ENCODE measurements around the gene ACADM. TPM values are rescaled to one million over a fixed set of nuclear protein-coding genes. Genes with fewer than 3 reads are reported as not detected.

ACADM gene
- polyA plus RNA-seq, 1 experiment: 17.0 TPM

- no peaks in the 10 kb centered on the region for H3K27me3 ChIP-seq (ENCODE audit: control insufficient read depth, insufficient read depth, low read length)
- ChIA-PET CTCF (no interaction called here), POLR2A (interaction anchor here (0.5 kb wide), 1 partner anchor 214 kb away, joined by 7 read pairs; no protein-coding TSS in a partner anchor)
- TF ChIP-seq CTCF (IDR thresholded peaks at IDR 0.05; ENCODE audit: insufficient read depth, low read depth, low read length): no peak
- no peaks in the 10 kb centered on the region for H3K36me3 ChIP-seq (ENCODE audit: control insufficient read depth, insufficient read depth, low read length)
- H3K4me3 ChIP-seq (ENCODE audit: low read depth, low read length): no peak overlapping the region
- DNase-seq (ENCODE audit: low read depth): no peak
These were observed 86.9 kb downstream of the ACADM start for GRCh38 chr1:75811211-75811981.

- POLR2A ChIA-PET: interaction anchor here (0.5 kb wide), 1 partner anchor 215 kb away, joined by 7 read pairs; no protein-coding TSS in a partner anchor
- TF ChIP-seq CTCF (IDR thresholded peaks at IDR 0.05; ENCODE audit: insufficient read depth, low read depth, low read length): no peak
- CTCF ChIA-PET: no interaction called here
- no peaks in the 10 kb centered on the region for H3K27me3 ChIP-seq (ENCODE audit: control insufficient read depth, insufficient read depth, low read length)
- no peak overlapping the region for H3K4me3 ChIP-seq (ENCODE audit: low read depth, low read length)
- no peaks in the 10 kb centered on the region for H3K36me3 ChIP-seq (ENCODE audit: control insufficient read depth, insufficient read depth, low read length)
- DNase-seq (ENCODE audit: low read depth): no peak
These were observed 87.6 kb downstream of the ACADM start for GRCh38 chr1:75812065-75812464.

Small RNA genes lying within 50 kb of the gene (small RNA-seq; reads per million reads assigned to genes)
- not detected for gene SNORD45A (ENCODE audit: insufficient read length, low read depth, low replicate concordance)
- gene SNORD45B (ENCODE audit: insufficient read length, low read depth, low replicate concordance): not detected
- not detected for gene SNORD45C (ENCODE audit: insufficient read length, low read depth, low replicate concordance)

Other genes starting within 250 kb of the ACADM start
- gene SLC44A5, start 113.6 kb upstream of the ACADM start, polyA plus RNA-seq (2011; rRNA removed): 0.07 TPM in 2 replicates
- gene RABGGTB, start 61.5 kb downstream of the ACADM start, polyA plus RNA-seq (2011; rRNA removed): 29.4 and 87.8 TPM in 2 replicates
- 0.04 and 0.05 TPM in 2 replicates for gene MSH4, start 72.2 kb downstream of the ACADM start, polyA plus RNA-seq (2011; rRNA removed)
- not detected in 2 replicates for gene ASB17, start 207.7 kb downstream of the ACADM start, polyA plus RNA-seq (2011; rRNA removed)